HG03342 (cell line): ENCODE data around the gene SPR.

Experiments used
- ATAC-seq: cut with Tn5 transposase; IDR thresholded peaks from one replicate; pipeline ENCODE4 v1.9.1; 2021; ENCODE audit warnings: mild to moderate bottlenecking, moderate library complexity; ENCODE audit not compliant: unreplicated experiment

The SPR gene

GRCh38 chr2:72887032-72887739 is at the start of gene SPR:
TSS of gene SPR (plus strand) at chr2:72887408. CDS start at chr2:72887433, 25 bp downstream.
- peak; percentile 93 for ATAC-seq

- ATAC-seq = no peak
Measured at GRCh38 chr2:72840066-72840465, 47.1 kb upstream of the SPR start.

- no peak for ATAC-seq
Measured at GRCh38 chr2:72841462-72842125, 45.6 kb upstream of the SPR start.

GRCh38 chr2:72843301-72843700 is 43.9 kb upstream of the SPR start:
- ATAC-seq = no peak

GRCh38 chr2:72846171-72847095 is 40.8 kb upstream of the SPR start:
- peak; percentile 88 for ATAC-seq

- ATAC-seq = no peak
Measured at GRCh38 chr2:72847534-72848315, 39.5 kb upstream of the SPR start.

- no peak for ATAC-seq
Measured at GRCh38 chr2:72848436-72849137, 38.6 kb upstream of the SPR start.

GRCh38 chr2:72849138-72849462 is 38.1 kb upstream of the SPR start:
- ATAC-seq = no peak

GRCh38 chr2:72851333-72851732 is 35.9 kb upstream of the SPR start:
- ATAC-seq = no peak

- peak; percentile 56 for ATAC-seq
Measured at GRCh38 chr2:72859831-72860262, 27.4 kb upstream of the SPR start.

GRCh38 chr2:72862239-72862988 is 24.8 kb upstream of the SPR start:
- peak; percentile 88 for ATAC-seq

GRCh38 chr2:72863046-72863445 is 24.2 kb upstream of the SPR start:
- no peak for ATAC-seq

GRCh38 chr2:72864500-72864899 is 22.7 kb upstream of the SPR start:
- ATAC-seq = peak; percentile 58

- no peak for ATAC-seq
Measured at GRCh38 chr2:72871060-72871459, 16.1 kb upstream of the SPR start.

GRCh38 chr2:72871880-72872279 is 15.3 kb upstream of the SPR start:
- no peak for ATAC-seq

- no peak for ATAC-seq
Measured at GRCh38 chr2:72883356-72883962, 3.7 kb upstream of the SPR start.

- no peak for ATAC-seq
Measured at GRCh38 chr2:72886505-72887031, 640 bp upstream of the SPR start.

- peak; percentile 47 for ATAC-seq
Measured at GRCh38 chr2:72887740-72888437, 681 bp downstream of the SPR start.
